GM19467 (cell line): ENCODE results near the gene CLIC6.
A peak's percentile ranks its signal among the peaks of the same experiment; 100 is the strongest.

Source experiments
- ATAC-seq: cut with Tn5 transposase; IDR thresholded peaks from one replicate; pipeline ENCODE4 v1.9.1; 2021; ENCODE audit warnings: mild to moderate bottlenecking, moderate library complexity; ENCODE audit not compliant: unreplicated experiment

CLIC6 gene

GRCh38 chr21:34724131-34724856 lies 55.5 kb downstream of the CLIC6 start:
- ATAC-seq = no peak

GRCh38 chr21:34724857-34725195 lies 56.0 kb downstream of the CLIC6 start:
- no peak for ATAC-seq

- no peak for ATAC-seq
Measured at GRCh38 chr21:34726627-34727337, 58.0 kb downstream of the CLIC6 start.

GRCh38 chr21:34728479-34728878 lies 59.7 kb downstream of the CLIC6 start:
- ATAC-seq = no peak

- no peak for ATAC-seq
Measured at GRCh38 chr21:34730194-34730593, 61.4 kb downstream of the CLIC6 start.

- no peak for ATAC-seq
Measured at GRCh38 chr21:34730756-34731445, 62.1 kb downstream of the CLIC6 start.

- ATAC-seq = no peak
Measured at GRCh38 chr21:34732388-34732821, 63.6 kb downstream of the CLIC6 start.

GRCh38 chr21:34733852-34734251 lies 65.1 kb downstream of the CLIC6 start:
- ATAC-seq = no peak

- no peak for ATAC-seq
Measured at GRCh38 chr21:34734696-34735095, 65.9 kb downstream of the CLIC6 start.

GRCh38 chr21:34736116-34736874 lies 67.5 kb downstream of the CLIC6 start:
- no peak for ATAC-seq

GRCh38 chr21:34737115-34737514 lies 68.3 kb downstream of the CLIC6 start:
- ATAC-seq = no peak

- no peak for ATAC-seq
Measured at GRCh38 chr21:34740198-34740597, 71.4 kb downstream of the CLIC6 start.

- no peak for ATAC-seq
Measured at GRCh38 chr21:34743285-34743684, 74.5 kb downstream of the CLIC6 start.

GRCh38 chr21:34743831-34744230 lies 75.0 kb downstream of the CLIC6 start:
- ATAC-seq = no peak

- ATAC-seq = no peak
Measured at GRCh38 chr21:34744801-34745200, 76.0 kb downstream of the CLIC6 start.

- ATAC-seq = peak; percentile 65
Measured at GRCh38 chr21:34745557-34746255, 76.9 kb downstream of the CLIC6 start.

GRCh38 chr21:34748862-34749261 lies 80.1 kb downstream of the CLIC6 start:
- ATAC-seq = no peak

GRCh38 chr21:34754690-34755647 lies 86.2 kb downstream of the CLIC6 start:
- no peak for ATAC-seq

- no peak for ATAC-seq
Measured at GRCh38 chr21:34761758-34762330, 93.0 kb downstream of the CLIC6 start.
